Activated naive CD4-positive, alpha-beta T cell treated with anti-CD3 and anti-CD28 coated beads, Interleukin-2, amount 10 ng/mL, durations not matched to agents 7 days and 5 days (primary cell): ENCODE data around the gene TOM1L2.
A peak's percentile ranks its signal among the peaks of the same experiment; 100 is the strongest.
"Not testable (repeated sequence)": the region's sequence is repeated elsewhere in the genome, so short reads cannot be mapped to it uniquely, and the experiment has no call there.

ENCODE experiments used
- CTCF ChIA-PET: fragments of 350-600 bp; sonication (Branson Sonifier 250); formaldehyde crosslinking; loops from one replicate; lab custom pipeline; 2021; ENCODE audit warnings: antibody characterized with exemption; lab: Charles Lee
- DNase-seq: peaks from one replicate; pipeline ENCODE4 v3.0.0-alpha.2; 2020
- H3K27ac Mint-ChIP-seq: one replicate; pipeline ENCODE4 v1.8.0; 2021; ENCODE audit warnings: mild to moderate bottlenecking, moderate library complexity, mixed read lengths
- H3K27me3 Mint-ChIP-seq: one replicate; pipeline ENCODE4 v1.8.0; 2021; ENCODE audit warnings: mild to moderate bottlenecking, mixed read lengths
- H3K36me3 Mint-ChIP-seq: one replicate; pipeline ENCODE4 v1.8.0; 2021; ENCODE audit warnings: mixed read lengths
- H3K4me1 Mint-ChIP-seq: one replicate; pipeline ENCODE4 v1.8.0; 2021; ENCODE audit warnings: mixed read lengths
- H3K4me3 Mint-ChIP-seq: one replicate; pipeline ENCODE4 v1.8.0; 2021; ENCODE audit warnings: mild to moderate bottlenecking, moderate library complexity, mixed read lengths
- H3K9me3 Mint-ChIP-seq: one replicate; pipeline ENCODE4 v1.8.0; 2021; ENCODE audit warnings: mixed read lengths

The TOM1L2 gene

DNA sequence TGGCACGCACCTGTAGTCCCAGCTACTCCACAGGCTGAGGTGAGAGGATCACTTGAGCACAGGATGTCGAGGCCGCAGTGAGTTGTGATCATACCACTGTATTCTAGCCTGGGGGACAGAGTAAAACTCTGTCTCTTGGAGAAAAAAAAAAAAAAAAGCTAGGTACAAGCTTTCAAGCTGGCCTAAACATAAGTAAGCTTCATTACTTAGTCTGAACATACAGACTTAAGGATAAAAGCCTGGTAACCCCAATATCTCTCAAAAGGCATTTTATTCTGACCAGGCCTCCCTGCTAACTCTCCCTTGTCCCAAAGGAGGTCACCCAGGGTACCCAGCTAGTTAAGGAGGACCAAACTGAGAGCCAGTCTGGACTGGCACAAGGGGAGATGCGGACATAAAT is 46.2 kb downstream of the TOM1L2 start:
- Mint-ChIP-seq H3K27ac (no peak overlapping the region), H3K4me3 (no peak overlapping the region), H3K9me3 (no peaks in the 10 kb centered on the region), H3K36me3 (no peaks in the 10 kb centered on the region), H3K4me1 (peaks cover 3% of the 10 kb centered on the region), H3K27me3 (no peaks in the 10 kb centered on the region)
- no peak for DNase-seq
- CTCF ChIA-PET: interaction anchor here (1.2 to 2.0 kb wide), 3 partner anchors 8 to 35 kb away, joined by 3 to 4 read pairs (median 4); no protein-coding TSS in a partner anchor

DNA sequence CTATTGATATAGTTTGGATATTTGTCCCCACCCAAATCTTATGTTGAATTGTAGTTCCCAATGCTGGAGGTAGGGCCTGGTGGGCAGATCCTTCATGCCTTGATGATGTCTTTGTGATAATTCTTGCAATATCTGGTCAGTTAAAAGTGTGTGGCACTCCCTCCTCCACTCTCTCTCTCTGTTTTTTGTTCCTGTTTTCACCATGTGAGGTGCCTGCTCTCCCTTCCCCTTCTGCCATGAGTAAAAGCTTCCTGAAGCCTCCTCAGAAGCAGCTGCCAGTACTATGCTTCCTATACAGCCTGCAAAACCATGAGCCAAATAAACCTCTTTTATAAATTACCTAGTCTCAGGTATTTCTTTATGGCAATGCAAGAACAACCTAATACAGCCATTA is 47.3 kb downstream of the TOM1L2 start:
- no peaks in the 10 kb centered on the region for H3K36me3 Mint-ChIP-seq
- H3K9me3 Mint-ChIP-seq: no peaks in the 10 kb centered on the region
- no peaks in the 10 kb centered on the region for H3K27me3 Mint-ChIP-seq
- H3K27ac Mint-ChIP-seq: no peak overlapping the region
- peaks cover 5% of the 10 kb centered on the region for H3K4me1 Mint-ChIP-seq
- no peak overlapping the region for H3K4me3 Mint-ChIP-seq
- CTCF ChIA-PET: no interaction called here
- DNase-seq: no peak

DNA sequence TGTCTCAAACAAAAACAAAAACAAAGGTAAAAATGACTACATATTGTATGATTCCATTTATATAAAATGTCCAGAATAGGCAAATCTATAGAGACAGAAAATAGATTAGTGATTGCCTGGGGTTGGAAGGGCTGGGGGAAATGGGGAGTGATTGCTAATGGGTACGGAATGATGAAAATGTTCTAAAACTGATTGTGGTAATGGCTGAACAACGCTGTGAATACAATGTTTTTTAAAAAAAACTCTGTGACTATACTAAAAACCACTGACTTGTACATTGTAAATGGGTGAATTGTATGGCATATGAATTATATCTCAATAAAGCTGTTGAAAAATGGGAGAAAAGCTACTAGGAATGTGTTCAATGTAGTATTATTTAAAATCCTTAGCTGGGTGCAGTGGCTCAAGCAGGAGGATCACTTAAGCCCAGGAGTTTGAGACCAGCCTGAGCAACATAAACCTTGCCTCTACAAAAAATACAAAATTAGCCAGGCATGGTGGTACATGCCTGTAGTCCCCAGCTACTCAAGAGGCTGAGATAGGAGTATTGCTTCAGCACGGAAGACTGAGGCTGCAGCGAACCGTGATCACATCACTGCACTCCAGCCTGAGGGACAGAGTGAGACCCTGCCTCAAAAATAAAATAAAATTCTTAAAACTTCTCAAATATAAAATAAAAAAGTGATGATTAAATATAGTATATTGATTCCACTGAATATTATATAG is 47.9 kb downstream of the TOM1L2 start:
- CTCF ChIA-PET: no interaction called here
- Mint-ChIP-seq H3K9me3 (no peaks in the 10 kb centered on the region), H3K27me3 (no peaks in the 10 kb centered on the region), H3K4me3 (no peak overlapping the region), H3K27ac (no peak overlapping the region), H3K36me3 (no peaks in the 10 kb centered on the region), H3K4me1 (peaks cover 11% of the 10 kb centered on the region)
- DNase-seq: no peak

- no peak for DNase-seq
- CTCF ChIA-PET: no interaction called here
- Mint-ChIP-seq H3K27ac (no peak overlapping the region), H3K9me3 (no peaks in the 10 kb centered on the region), H3K36me3 (no peaks in the 10 kb centered on the region), H3K4me1 (peaks cover 14% of the 10 kb centered on the region), H3K4me3 (no peak overlapping the region), H3K27me3 (no peaks in the 10 kb centered on the region)
These were observed 50.1 kb downstream of the TOM1L2 start for GRCh38 chr17:17922070-17922614.

- DNase-seq: no peak
- no peaks in the 10 kb centered on the region for H3K27me3 Mint-ChIP-seq
- no peaks in the 10 kb centered on the region for H3K9me3 Mint-ChIP-seq
- H3K27ac Mint-ChIP-seq: no peak overlapping the region
- H3K4me3 Mint-ChIP-seq: no peak overlapping the region
- H3K4me1 Mint-ChIP-seq: peaks cover 14% of the 10 kb centered on the region
- CTCF ChIA-PET: interaction anchor here (0.8 to 2.0 kb wide), 4 partner anchors 14 to 242 kb away, joined by 3 to 6 read pairs (median 4); no protein-coding TSS in a partner anchor
- H3K36me3 Mint-ChIP-seq: no peaks in the 10 kb centered on the region
These were observed 50.8 kb downstream of the TOM1L2 start for GRCh38 chr17:17921192-17922069.

GRCh38 chr17:17919169-17920107 is 52.8 kb downstream of the TOM1L2 start:
- DNase-seq: peak; percentile 83
- H3K4me1 Mint-ChIP-seq: peaks cover 16% of the 10 kb centered on the region
- H3K27ac Mint-ChIP-seq: no peak overlapping the region
- no peak overlapping the region for H3K4me3 Mint-ChIP-seq
- no peaks in the 10 kb centered on the region for H3K27me3 Mint-ChIP-seq
- peaks cover 1% of the 10 kb centered on the region for H3K36me3 Mint-ChIP-seq
- H3K9me3 Mint-ChIP-seq: no peaks in the 10 kb centered on the region
- CTCF ChIA-PET: interaction anchor here (0.6 to 2.0 kb wide), 33 partner anchors 9 to 289 kb away, joined by 3 to 13 read pairs (median 4); partner anchors contain the start of genes DRC3 and TOM1L2

- Mint-ChIP-seq H3K36me3 (peaks cover 1% of the 10 kb centered on the region), H3K27ac (no peak overlapping the region), H3K4me1 (peaks cover 25% of the 10 kb centered on the region), H3K4me3 (no peak overlapping the region), H3K9me3 (no peaks in the 10 kb centered on the region), H3K27me3 (no peaks in the 10 kb centered on the region)
- CTCF ChIA-PET: interaction anchor here (1.1 to 1.6 kb wide), 4 partner anchors 9 to 47 kb away, joined by 3 to 6 read pairs (median 4); no protein-coding TSS in a partner anchor
- no peak for DNase-seq
These were observed 54.8 kb downstream of the TOM1L2 start for GRCh38 chr17:17917394-17917793.

DNA sequence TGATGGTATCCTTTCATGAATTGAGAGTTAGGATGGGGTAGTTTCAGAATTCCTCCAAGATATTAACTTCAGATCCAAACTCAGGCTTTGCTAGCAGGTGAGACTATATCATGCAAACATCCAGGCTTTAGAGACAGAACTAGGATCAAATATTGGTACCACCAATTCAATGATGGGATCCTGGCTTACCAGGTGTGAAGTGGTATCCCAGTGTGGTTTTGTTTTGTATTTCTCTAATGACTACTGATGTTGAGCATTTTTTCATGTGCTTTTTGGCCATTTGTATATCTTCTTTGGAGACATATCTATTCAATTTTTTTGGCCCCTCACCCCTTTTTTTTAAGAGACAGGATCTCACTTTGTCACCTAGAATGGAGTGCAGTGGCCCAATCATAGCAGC is 57.0 kb downstream of the TOM1L2 start:
- Mint-ChIP-seq H3K4me3 (no peak overlapping the region), H3K9me3 (no peaks in the 10 kb centered on the region), H3K27ac (no peak overlapping the region), H3K27me3 (no peaks in the 10 kb centered on the region), H3K36me3 (peaks cover 3% of the 10 kb centered on the region), H3K4me1 (peaks cover 20% of the 10 kb centered on the region)
- CTCF ChIA-PET: interaction anchor here (1.1 to 1.3 kb wide), 2 partner anchors 21 to 24 kb away, joined by 3 read pairs; no protein-coding TSS in a partner anchor
- DNase-seq: no peak

DNA sequence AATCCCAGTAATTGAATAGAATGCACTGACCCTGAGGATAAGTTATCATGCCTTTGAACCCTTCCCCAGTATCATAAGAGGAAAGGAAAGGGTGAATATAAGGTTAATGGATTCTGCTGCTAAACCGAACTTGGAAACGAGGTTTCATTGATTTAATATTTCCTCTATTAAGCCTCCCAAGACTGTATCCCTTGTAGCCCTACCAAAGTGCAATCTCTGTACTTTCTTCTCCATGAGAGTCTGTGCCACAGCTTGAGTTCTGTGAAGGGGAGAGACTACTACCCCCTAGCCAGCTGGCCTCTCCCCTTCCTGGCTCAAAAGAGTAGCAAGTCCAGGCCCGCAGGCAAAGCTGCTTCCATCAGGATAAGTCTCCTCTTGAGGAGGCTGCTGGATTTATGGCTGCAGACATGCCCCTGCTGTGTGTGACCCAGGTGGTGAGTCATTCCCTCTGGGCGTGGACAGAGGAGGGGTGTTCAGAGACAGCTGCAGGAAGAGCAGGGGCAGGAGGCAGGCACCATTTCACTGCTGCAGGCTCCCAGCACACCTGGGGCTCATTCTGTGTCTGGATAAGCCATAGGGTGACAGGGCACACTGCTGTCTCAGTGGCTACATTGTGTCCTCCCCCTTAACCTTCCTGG is 58.4 kb downstream of the TOM1L2 start:
- peaks cover 11% of the 10 kb centered on the region for H3K4me1 Mint-ChIP-seq
- no peaks in the 10 kb centered on the region for H3K9me3 Mint-ChIP-seq
- DNase-seq: peak; percentile 67
- H3K4me3 Mint-ChIP-seq: no peak overlapping the region
- CTCF ChIA-PET: interaction anchor here (1.2 kb wide), 1 partner anchor 13 kb away, joined by 3 read pairs; no protein-coding TSS in a partner anchor
- H3K27ac Mint-ChIP-seq: no peak overlapping the region
- H3K27me3 Mint-ChIP-seq: no peaks in the 10 kb centered on the region
- peaks cover 3% of the 10 kb centered on the region for H3K36me3 Mint-ChIP-seq

DNA sequence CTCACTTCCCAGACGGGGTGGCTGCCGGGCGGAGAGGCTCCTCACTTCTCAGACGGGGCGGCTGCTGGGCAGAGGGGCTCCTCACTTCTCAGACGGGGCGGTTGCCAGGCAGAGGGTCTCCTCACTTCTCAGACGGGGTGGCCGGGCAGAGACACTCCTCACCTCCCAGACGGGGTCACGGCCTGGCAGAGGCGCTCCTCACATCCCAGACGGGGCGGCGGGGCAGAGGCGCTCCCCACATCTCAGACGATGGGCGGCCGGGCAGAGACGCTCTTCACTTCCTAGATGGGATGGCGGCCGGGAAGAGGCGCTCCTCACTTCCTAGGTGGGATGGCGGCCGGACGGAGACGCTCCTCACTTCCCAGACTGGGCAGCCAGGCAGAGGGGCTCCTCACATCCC is 59.9 kb downstream of the TOM1L2 start:
- DNase-seq, H3K4me3 Mint-ChIP-seq, H3K36me3 Mint-ChIP-seq, H3K27me3 Mint-ChIP-seq, H3K9me3 Mint-ChIP-seq, H3K27ac Mint-ChIP-seq, CTCF ChIA-PET: not testable (repeated sequence)
- peaks cover 11% of the 10 kb centered on the region for H3K4me1 Mint-ChIP-seq

- peaks cover 11% of the 10 kb centered on the region for H3K4me1 Mint-ChIP-seq
- H3K4me3 Mint-ChIP-seq: no peak overlapping the region
- no peak for DNase-seq
- H3K36me3 Mint-ChIP-seq: peaks cover 1% of the 10 kb centered on the region
- CTCF ChIA-PET: no interaction called here
- H3K9me3 Mint-ChIP-seq: no peaks in the 10 kb centered on the region
- H3K27me3 Mint-ChIP-seq: no peaks in the 10 kb centered on the region
- no peak overlapping the region for H3K27ac Mint-ChIP-seq
These were observed 61.1 kb downstream of the TOM1L2 start for GRCh38 chr17:17911001-17911613.

DNA sequence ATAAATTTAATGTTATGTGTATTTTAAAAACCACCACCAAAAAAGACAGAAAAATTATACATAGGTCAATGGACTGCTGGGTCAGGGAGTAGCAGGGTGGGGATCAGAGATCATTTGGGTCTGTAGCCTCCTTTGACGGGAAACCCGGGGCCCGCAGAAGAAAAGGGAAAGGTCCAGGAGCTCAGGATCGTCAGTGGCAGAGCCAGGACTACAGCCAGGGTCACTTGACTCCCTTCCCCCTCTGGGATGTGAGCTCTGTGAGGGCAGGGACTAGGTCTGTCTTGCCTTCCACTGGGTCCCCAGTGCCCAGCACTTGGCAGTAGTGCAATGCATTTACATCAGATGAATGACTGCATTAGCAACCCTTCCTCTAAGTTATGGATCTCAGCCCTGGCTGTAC is 62.1 kb downstream of the TOM1L2 start:
- Mint-ChIP-seq H3K27me3 (no peaks in the 10 kb centered on the region), H3K9me3 (no peaks in the 10 kb centered on the region), H3K4me3 (no peak overlapping the region), H3K27ac (no peak overlapping the region), H3K4me1 (peaks cover 11% of the 10 kb centered on the region), H3K36me3 (peaks cover 4% of the 10 kb centered on the region)
- DNase-seq: no peak
- CTCF ChIA-PET: no interaction called here

DNA sequence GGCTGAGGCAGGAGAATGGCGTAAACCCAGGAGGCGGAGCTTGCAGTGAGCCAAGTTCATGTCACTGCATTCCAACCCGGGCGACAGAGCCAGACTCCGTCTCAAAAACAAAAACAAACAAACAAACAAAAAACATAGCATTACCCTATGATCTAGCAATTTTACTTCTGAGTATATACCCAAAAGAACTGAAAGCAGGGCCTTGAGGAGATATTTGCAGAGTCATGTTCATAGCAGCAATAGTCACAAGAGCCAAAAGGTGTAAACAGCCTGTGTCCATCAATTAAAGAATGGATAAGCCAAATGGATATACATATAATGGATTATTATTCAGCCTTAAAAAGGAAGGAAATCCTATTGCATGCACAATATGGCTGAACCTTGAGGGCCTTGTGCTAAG is 63.1 kb downstream of the TOM1L2 start:
- CTCF ChIA-PET: no interaction called here
- Mint-ChIP-seq H3K27ac (no peak overlapping the region), H3K4me1 (peaks cover 5% of the 10 kb centered on the region), H3K4me3 (no peak overlapping the region), H3K9me3 (no peaks in the 10 kb centered on the region), H3K27me3 (no peaks in the 10 kb centered on the region), H3K36me3 (peaks cover 4% of the 10 kb centered on the region)
- no peak for DNase-seq
